GM12872 (cell line): ENCODE results near the gene LMNA.

Experiments
- TF ChIP-seq, protein P1 (sequence below): IDR thresholded peaks from 3 replicates; pipeline ENCODE4 v1.5.1; 2011; ENCODE audit warnings: low read depth, mild to moderate bottlenecking, low read length, moderate library complexity; ENCODE audit not compliant: insufficient read depth

Gene LMNA

GRCh38 chr1:156102633-156103511 lies 11.6 kb upstream of the LMNA start:
- TF ChIP-seq, protein P1, sequence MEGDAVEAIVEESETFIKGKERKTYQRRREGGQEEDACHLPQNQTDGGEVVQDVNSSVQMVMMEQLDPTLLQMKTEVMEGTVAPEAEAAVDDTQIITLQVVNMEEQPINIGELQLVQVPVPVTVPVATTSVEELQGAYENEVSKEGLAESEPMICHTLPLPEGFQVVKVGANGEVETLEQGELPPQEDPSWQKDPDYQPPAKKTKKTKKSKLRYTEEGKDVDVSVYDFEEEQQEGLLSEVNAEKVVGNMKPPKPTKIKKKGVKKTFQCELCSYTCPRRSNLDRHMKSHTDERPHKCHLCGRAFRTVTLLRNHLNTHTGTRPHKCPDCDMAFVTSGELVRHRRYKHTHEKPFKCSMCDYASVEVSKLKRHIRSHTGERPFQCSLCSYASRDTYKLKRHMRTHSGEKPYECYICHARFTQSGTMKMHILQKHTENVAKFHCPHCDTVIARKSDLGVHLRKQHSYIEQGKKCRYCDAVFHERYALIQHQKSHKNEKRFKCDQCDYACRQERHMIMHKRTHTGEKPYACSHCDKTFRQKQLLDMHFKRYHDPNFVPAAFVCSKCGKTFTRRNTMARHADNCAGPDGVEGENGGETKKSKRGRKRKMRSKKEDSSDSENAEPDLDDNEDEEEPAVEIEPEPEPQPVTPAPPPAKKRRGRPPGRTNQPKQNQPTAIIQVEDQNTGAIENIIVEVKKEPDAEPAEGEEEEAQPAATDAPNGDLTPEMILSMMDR, result no peak

- TF ChIP-seq, protein P1, result no peak
Measured at GRCh38 chr1:156103521-156103947, 11.0 kb upstream of the LMNA start.

GRCh38 chr1:156104065-156104810 lies 10.3 kb upstream of the LMNA start:
- TF ChIP-seq, protein P1, result no peak

- TF ChIP-seq, protein P1, result no peak
Measured at GRCh38 chr1:156104861-156105832, 9.4 kb upstream of the LMNA start.

DNA sequence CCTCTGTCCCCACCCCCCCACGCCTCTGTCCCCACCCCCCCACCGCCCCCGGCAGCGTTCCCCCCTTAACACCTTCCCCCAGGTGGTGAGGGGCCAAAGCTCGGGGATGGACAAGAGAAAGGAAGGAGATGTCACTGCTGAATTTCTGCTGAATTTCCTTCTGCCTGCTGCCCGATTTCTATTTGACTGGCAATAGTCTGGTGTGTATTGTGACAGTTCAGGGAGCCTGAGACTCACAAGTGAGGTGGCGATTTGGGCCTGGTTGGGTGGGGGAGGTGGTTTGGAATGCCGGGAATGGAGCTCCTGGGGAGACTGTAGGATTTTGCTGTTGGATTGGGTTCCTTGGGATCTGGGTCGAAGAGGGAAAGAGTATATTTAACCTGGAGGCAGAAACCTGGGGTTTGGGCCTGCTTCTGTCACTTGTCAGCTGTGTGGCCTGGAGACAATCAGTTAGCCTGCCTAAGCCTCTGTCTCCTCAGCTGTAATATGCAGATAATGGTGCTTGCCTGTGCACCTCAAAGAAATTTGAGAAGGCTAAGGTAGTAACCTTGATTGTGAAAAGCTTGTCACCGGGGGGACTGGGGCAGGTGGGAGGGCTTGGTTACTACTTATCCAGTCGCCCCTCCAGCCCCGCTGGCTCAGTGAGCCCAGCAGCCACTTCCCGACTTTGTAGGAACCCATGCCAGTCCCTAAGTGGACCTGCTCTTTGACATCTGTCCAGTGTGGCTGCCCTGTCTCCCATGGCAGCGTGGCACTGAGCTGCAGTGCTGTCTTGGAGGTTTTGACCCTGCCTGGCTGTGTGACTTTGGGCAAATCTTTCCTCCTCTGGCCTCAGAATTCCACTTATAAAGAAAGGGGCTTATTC lies 7.7 kb upstream of the LMNA start:
- TF ChIP-seq, protein P1, result no peak

DNA sequence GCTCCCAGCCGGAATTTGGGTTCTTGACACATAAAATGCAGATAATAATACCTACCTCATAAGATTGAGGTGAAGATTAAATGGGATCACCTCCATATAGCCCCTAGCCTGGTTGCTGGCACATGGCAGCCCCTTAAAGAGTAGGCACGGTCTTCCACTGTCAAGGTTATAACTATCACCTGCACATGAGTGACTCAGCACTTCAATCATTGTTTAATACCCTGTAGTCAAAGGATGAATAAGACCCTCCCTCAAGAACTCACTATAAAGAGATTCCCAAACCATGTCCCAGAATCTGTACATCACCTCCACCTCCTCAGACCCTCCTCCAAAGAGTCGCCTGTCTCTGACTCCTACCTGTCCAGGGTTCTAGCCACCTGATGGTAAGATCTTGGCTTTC lies 6.5 kb upstream of the LMNA start:
- TF ChIP-seq, protein P1, result no peak
